ENCODE measurements around the gene INTS7.
"Not testable (repeated sequence)": the region's sequence is repeated elsewhere in the genome, so short reads cannot be mapped to it uniquely, and the experiment has no call there.

The INTS7 gene

DNA sequence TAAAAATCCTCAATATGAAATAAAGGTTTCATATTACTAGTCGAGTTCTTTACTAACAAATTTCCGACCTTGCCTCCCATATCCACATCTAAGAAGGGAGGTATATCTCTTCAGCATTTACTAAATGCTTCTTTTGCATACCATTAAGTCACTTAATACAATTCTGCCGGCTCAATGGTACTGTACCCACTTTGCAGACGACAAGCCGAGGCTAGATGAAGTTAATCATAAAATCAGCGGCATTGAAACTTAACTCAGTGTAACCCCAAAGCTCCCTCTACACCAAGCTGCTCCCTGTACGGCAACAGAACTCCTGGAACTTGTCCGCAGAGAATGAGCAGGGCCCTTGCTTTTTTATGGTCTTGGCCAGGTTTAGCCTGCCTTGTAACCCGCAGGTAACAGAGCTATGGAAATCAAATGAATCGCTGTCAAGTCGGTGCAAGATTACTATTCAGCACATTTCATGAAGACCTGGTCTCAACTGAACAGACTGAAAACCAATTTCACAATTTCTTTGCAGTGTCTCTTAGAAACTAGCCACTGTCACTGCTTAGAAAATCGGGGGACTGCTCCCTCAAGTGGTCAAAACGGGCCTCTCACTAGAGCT lies 738 bp downstream of the INTS7 start:
- no peak for DNase-seq

DNA sequence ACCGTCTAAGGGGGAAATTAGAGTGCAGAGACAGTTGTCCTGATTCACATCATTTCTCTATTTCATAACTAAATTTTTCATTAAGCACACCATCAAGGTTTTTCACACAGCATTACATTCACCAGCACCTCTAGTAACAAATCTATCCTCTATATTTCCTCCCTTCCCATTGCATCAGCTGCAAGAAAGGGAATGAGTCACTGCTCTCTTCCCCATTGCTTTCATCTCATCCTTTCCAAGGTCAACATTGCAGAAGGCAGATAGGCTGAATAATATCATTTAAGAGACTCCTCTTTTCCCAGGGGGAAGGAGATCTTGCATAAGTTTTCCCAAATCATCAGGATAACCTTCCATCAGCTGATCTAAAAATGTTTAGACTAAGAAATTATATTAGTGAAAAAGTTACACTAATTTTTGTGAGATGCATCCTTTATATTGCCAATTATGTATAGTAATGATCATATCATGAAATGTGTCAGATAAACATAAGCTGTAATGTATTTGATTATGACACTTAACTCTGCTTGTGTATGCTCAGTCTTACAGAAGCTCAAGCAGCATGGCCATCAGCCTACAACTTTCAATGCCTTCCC lies 4.3 kb downstream of the INTS7 start:
- DNase-seq, result no peak

DNA sequence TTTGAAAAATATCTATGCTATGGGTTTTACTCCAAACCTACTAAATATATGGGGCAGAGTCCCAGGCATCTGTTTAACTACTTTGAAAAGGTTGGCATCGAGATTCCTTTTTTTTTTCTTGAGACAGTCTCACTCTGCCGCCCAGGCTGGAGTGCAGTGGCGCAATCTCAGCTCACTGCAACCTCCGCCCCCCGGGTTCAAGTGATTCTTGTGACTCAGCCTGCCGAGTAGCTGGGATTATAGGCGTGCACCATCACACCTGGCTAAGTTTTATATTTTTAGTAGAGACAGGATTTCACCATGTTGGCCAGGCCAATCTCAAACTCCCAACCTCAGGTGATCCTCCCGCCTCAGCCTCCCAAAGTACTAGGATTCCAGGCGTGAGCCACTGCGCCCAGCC lies 7.6 kb downstream of the INTS7 start:
- DNase-seq, result not testable (repeated sequence)

DNA sequence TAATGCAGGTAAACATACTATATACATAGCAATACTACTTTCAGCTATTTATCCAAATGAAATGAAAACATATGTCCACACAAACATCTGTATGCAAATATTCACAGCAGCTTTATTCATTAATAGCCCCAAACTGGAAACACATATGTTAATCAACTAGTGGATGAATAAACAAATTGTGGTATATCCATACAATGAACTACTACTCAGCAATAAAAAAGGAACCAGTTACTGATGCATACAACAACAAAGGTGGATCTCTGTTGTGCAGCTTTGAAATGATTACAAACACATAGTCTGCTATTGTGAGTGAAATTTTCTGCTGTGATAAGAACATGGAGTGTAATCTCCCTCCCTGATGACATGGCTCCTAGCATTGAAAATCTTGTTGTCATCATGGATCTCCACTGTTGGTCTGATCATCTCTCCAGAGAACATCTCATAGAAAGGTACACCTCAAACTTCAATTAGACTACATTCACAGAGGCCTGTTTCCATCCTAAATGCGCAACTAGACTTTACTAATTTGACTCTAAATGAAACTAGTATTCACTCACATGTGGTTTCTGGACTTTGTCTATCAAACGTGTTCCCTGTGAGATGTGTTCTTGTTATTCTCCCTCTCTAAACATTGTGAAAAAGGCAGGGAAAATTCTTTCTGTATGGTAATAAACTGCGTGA lies 10.7 kb downstream of the INTS7 start:
- DNase-seq, result no peak

DNA sequence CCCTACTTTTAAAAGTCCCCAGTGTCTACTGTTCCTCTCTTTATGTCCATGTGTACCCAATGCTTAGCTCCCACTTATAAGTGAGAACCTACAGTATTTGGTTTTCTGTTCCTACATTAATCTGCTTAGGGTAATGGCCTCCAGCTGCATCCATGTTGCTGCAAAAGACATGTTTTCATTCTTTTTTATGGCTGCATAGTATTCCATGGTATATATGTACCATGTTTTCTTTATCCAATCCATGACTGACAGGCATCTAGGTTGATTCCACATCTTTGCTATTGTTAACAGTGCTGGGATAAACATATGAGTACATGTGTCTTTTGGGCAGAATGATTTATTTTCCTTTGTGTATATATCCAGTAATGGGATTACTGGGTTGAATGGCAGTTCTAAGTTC lies 12.4 kb downstream of the INTS7 start:
- not testable (repeated sequence) for DNase-seq

DNA sequence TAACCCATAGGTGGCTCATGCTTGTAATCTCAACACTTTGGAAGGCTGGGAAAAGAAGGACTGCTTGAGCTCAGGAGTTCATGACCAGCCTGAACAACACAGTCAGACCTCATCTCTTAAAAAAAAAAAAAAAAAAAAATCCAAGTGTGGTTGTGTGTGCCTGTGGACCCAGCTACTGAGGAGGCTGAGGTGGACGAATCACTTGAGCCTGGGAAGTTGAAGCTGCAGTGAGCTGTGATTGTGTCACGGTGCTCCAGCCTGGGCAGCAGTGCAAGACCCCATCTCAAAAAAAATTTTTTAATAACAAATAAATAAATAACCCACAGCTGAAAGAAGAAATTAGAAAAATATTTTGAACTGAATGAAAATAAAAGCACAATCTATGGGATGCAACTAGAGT lies 13.8 kb downstream of the INTS7 start:
- no peak for DNase-seq

DNA sequence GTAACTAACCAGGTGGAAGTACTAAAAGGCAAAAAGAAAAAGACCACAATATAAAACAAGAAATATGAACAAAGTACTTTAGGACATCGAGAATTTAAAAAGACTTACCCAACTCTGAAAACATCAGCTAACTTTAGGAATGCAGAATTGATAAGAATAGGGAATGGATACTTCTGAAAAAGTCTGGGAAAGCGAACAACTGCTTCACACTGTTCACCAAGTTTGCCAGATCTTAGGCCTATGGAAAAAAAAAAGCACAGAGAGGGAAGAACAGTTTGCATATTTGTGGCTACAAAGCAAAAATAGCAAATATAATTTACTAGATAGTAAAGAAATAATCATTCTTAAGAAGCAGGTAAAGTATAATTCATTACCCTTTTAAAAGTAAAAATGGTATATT lies 14.4 kb downstream of the INTS7 start:
- DNase-seq, result no peak

DNA sequence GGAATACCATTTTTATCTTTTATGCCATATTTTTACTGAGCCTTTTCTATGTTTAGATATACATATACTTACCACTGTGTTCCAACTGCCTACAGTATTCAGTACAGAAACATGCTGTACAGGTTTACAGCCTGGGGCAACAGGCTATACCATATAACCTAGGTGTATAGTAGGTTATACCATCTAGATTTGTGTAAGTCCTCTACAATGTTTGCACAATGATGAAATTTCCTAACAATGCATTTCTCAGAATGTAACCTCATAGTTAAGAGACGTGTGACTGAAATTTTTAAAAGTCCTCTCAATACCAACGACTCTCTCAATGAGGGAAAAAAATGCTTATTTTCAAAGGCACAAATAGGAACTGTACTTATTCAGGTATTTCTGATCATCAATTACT lies 21.7 kb downstream of the INTS7 start:
- no peak for DNase-seq

DNA sequence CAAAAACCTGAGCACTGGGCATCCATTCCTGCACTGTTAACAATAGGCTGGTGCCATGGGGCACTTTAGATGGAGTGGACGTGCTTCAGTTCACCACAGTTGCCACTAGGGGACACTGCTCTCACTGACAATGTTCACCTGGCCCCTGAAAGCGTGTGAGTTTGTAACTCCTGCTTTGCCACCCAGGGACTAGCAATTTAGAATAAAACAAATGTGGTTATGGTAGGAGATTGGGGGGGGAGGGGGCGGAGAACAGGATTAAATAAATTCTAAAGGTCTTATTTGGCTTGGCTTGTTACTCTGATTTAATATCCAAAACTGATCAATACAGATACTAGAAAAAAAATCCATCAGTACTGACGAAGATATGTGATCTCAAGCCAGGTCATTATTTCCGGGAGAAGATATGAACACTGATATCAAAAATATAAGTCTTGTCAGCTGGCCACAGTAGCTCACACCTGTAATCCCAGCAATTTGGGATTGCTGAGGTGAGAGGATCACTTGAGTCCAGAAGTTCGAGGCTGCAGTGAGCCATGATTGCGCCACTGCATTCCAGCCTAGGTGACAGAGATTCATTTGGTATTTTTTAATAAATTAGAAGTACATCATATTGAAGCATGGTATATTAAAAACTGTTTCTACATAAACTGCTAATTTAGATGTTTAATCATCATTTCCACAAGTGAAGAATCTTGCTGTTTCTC lies 23.2 kb downstream of the INTS7 start:
- no peak for DNase-seq

DNA sequence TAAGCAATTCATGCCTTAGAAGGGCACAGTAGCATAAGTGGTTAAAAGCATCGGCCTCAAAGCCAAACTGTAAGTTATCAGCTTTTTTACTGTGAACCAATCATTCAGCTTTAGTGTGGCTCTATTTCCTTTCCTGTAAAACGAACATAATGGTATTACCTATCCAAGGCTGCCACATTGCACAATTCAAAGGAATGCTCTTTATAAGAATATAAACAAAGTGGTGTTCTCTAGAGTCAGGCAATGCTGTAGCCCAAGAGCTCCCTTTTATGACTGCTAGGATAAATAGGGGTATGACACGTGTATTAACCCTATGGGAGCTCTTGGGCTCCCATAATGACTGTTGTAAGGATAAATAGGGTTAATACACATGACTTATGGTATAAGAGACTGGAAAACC lies 25.4 kb downstream of the INTS7 start:
- DNase-seq, result no peak

DNA sequence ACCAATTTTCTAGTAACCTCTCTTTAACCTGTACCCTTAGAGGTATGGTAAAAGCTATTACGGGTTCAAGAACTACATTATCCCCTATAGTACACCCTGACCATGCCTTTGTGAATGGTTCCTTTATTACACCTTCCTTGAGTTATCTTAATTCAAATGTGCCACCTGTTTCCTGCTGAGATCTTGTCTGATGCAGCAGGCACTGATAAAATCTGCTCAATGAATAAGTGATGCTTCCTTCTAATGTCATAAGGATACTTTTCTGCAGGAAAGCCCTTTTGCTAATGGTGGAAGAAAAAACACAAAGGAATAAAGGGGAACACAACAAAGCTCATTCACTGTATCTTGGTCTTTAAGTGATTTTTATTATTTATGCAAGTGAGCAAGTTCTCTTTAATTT lies 25.8 kb downstream of the INTS7 start:
- no peak for DNase-seq

DNA sequence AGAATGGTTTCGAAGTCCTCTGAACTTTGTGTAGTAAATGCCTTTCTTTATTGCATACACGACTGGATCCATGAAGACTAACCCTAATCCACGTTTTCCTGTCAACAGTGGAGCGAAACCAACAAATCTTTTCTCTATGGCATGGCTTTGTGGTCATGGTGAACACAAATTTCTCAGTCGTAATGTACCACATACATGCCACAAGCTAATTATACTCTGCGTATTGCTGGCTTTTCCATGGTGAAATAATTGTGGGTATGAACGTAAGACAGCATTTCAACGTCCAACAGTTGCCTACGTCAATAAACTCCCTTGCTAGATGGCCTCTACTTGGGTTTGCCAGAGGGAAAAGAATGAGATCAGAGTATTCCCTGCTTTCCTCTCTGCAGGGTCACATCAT lies 27.5 kb downstream of the INTS7 start:
- DNase-seq, result no peak

DNA sequence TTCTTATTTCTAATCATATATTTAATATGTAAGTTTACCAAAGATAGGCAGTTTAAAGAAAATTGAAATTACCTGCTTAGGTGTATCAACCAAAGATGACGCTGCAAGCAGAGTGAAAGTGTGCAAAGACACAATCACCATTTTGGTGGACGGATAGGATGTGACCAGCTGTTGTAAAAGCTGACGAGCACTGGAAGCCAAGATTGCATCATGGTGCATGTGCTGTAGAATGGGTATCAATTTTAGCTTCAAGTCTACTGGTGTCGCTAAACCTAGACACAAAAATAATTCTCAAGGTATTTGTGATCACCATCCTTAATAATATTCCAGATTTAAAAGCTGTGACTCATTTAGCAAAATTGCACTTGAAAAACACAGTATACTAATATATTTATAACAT lies 28.2 kb downstream of the INTS7 start:
- DNase-seq, result no peak

DNA sequence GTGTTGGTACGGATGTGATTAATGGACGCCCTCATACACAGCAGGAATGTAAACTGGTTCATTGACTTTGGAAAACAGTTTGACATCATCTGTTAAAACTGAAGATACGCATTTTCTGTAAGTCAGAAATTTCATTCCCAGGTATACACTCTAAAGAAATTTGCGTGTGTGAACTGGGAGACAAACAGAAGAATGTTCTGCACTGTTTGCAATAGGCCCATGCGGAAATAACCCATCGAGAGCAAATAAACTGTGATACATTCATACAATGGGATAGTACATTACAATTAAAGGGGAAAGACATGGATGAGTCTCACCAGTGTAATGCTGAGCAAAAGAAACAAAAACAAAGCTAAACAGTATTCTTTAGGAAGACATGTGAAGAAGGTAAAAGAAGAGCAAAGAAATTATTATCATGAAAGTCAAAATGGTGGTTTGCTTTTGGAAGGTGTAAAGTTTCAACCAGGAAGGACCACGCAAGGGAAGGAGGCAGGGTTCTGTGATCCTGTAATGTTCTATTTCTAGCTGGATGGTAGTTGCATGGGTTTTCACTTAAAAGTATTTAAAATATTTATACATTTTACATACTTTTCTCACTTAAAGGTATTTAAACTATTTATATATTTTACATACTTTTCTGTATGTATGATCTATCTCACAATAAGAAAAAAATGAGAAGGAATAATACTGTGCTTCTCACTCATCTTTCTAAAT lies 30.3 kb downstream of the INTS7 start:
- no peak for DNase-seq

DNA sequence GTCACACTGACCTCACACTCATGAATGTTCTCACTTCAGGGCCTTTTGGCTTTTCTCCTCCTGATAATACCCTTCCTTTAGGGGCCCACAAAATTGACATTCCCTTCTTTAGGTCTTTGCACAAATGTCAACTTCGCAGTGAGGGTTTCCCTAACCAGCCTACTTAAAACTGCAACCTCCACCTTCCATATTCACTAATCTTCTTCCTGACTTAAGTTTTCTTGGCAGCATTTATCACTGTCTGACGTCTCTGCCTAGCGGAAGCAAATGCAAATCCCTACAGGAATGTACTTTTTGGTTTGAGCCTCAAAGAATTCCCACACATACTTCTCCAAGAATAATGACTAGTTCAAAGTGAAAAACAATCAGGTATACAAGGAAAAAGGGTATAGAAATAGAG lies 32.8 kb downstream of the INTS7 start:
- no peak for DNase-seq

DNA sequence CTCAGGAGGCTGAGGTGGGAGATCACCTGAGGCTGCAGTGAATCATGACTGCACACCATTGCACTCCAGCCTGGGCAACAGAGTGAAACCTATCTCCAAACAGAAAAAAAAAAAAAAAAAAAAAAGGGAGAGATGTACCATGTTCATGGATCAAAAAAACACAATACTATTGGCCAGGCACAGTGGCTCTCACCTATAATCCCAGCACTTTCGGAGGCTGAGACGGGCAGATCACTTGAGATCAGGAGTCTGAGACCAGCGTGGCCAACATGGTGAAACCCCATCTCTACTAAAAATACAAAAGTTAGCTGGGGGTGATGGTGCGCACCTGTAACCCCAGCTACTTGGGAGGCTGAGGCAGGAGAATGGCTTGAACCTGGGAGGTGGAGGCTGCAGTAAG lies 37.9 kb downstream of the INTS7 start:
- DNase-seq, result not testable (repeated sequence)

DNA sequence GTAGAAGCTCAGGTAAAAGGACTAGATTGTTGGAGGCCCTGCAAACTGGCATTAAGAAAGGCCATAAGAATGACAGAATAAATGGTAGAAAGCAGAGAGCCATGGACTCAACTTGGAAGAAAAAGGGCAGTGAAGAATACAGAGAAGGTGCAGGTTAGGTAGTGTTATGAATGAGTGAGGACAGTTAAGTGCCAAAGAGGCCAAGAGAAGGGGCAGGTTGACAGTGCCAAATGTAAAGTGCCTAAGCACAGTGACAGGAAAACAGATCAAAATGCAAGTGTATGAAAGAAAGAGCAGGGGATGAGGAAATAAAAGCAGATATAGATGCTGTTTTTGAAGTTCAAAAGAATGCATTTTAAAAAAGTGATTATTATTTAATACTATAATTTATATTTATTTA lies 43.7 kb downstream of the INTS7 start:
- DNase-seq, result no peak

DNA sequence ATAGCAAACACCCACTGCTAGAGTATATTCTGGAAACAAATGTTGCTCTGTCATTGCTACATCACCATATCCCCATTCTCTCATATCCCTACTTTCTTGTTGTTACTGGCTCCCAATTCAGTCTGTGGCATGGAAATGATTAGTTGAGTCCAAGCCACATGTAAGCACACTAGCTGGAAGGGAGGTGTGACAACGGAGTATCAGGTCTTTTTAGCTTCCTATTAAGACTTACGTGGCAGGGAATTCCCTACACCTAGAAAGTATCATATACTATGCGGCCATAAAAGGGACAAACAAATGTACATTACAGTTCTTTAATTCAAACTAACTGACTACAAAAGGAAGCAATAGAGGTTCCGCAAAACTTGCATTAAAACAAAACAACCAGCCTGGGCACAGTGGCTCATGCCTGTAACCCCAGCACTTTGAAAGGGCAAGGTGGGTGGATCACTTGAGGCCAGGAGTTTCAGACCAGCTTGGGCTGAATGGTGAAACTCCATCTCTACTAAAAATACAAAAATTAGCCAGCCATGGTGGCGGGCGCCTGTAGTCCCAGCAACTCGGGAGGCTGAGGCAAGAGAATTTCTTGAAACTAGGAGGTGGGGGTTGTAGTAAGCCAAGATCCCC lies 48.6 kb downstream of the INTS7 start:
- no peak for DNase-seq

DNA sequence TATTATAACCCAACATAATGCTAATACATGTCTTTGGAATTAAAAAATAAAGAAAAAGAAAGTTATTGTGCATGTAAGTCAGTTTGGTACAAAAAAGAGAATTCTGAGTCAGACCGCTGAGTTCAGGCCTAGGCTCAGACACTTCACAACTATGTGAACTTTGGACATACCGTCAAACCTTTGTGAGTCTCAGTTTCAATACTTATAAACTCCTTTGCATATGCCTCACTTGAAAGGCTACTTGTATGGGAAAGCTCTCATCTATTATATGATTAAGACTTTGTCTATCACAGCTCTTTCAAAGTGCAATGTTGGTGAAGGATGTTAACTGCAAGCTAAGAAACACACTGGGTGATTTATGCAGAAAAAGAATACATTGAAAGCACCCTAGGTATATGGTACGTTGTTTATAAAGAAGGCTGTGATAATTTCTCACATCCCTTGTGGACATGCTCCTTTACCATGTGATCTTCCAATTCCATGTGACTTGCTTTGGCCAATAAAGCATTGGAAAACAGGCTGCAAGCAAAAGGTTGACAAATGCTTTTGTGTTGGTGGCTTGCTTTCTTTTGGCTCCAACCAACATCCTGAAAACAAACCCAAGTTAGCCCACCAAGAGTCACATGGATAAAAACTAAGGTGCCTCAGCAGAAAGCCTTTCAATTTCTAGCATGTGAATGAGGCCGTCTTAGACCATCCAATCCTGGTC lies 49.6 kb downstream of the INTS7 start:
- DNase-seq, result no peak

DNA sequence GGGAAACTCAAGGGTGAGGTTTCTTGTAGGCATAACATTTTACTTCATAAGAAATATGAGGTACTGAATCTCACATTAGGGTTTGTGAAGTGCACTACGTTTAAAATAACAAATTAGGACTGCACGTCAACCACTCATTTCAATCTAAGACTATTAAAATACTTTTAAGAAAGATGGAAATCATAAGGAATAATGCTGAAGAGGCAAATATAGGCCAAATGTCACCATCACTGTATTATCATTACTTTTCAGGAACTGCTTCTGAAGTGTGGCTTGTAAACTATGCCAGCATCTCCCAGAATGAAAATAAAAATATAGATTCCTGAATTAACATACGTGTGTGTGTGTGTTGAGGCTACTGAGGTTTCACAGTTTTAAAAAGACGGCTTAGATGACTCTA lies 56.8 kb downstream of the INTS7 start:
- no peak for DNase-seq

DNA sequence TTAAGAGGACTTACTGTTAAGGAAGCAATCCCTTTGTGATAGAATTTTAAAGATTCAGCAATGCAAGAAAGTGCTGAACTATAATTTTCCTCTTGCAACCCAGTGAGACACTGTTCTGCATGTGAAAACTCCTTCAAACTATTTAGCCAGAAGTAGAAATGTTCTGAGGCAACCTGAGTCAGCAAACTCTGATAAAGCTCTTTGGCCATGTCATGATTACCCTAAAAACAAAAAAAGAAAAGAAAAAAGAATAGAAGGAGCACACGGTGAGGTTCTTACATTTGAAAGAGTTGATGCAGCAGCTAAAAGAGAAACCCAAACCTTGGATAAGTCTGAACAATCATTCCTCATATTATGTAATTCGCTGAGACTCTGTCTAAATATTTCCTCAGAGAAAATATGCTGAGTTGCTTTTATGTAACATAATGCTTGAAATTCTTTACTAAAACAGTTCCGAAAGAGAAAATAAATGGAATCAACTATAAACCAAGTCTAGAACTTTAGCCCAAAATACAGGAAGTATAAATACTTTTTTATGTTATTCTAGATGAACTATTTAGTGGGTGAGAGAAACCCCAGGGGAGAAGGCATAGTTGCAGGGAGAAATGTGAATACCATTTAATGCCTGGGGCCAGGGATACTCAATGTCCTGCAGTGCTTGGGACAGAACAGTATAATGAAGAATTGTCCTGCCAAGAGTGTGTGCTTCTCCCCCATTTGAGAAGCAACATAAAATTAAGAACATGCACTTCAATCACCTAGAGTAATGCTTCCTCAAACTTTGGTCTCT lies 60.0 kb downstream of the INTS7 start:
- no peak for DNase-seq
